ENCODE results near the gene NAAA. TPM values are rescaled to one million over a fixed set of nuclear protein-coding genes. Genes with fewer than 3 reads are reported as not detected.

The NAAA gene
- total RNA-seq (ENCODE audit: unreplicated experiment): 4.0 TPM
- long read RNA-seq, partial matches to known transcripts: 0 of 2 reads
- long read RNA-seq, other reads (novel, unspliced or antisense): 2 of 2 reads

DNA sequence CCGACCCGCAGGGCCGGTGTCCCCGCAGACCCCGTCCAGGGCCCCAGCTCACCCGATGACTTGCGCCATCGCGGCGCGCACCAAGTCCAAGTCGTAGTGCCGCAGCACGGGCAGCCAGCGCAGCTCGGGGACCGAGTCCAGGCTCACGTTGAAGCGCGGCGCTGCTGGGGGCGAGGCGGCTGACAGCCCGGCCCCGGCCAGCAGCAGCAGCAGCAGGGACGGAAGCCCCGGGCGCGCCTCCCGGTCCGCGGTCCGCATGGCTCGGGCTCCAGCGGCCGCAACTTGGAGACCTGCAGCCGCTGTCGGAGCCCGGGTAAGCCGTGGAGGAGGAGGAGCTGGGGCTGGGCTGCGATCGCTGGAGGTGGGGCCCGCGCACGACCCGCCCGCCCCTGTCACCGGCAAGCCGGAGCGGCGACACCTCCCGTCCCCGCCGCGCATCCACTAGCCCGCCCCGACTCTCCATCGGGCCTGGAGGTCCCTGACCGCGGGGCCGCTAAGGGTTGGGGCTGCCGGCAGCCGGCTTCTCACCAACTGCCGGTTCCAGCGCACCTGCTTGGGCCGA, at the start of gene NAAA:
Gene NAAA (minus strand): TSS at position 322 of the 562 bp plus-strand sequence. CDS start 64 bp downstream, at position 258.
- peak; percentile 77 for DNase-seq (ENCODE audit: low spot score)
- Mint-ChIP-seq H3K9me3 (ENCODE audit: unreplicated experiment) (no peaks in the 10 kb centered on the region), H3K36me3 (ENCODE audit: low read depth, unreplicated experiment) (peaks cover 3% of the 10 kb centered on the region), H3K4me1 (ENCODE audit: unreplicated experiment) (peaks cover 7% of the 10 kb centered on the region), H3K27me3 (ENCODE audit: unreplicated experiment) (peaks cover 8% of the 10 kb centered on the region), H3K4me3 (ENCODE audit: unreplicated experiment) (peak within 1 kb of the TSS; percentile 93), H3K27ac (ENCODE audit: unreplicated experiment) (no peak within 1 kb of the TSS)
- TF ChIP-seq CTCF (IDR thresholded peaks at IDR 0.05; ENCODE audit: unreplicated experiment): no peak

GRCh38 chr4:75989846-75990528, 49.2 kb upstream of the NAAA start:
- Mint-ChIP-seq H3K27me3 (ENCODE audit: unreplicated experiment) (peaks cover 5% of the 10 kb centered on the region), H3K4me3 (ENCODE audit: unreplicated experiment) (peak overlapping the region; percentile 94), H3K9me3 (ENCODE audit: unreplicated experiment) (no peaks in the 10 kb centered on the region), H3K4me1 (ENCODE audit: unreplicated experiment) (peaks cover 31% of the 10 kb centered on the region), H3K27ac (ENCODE audit: unreplicated experiment) (peak overlapping the region; percentile 92), H3K36me3 (ENCODE audit: low read depth, unreplicated experiment) (peaks cover 11% of the 10 kb centered on the region)
- DNase-seq (ENCODE audit: low spot score): peak; percentile 6
- no peak for TF ChIP-seq CTCF (IDR thresholded peaks at IDR 0.05; ENCODE audit: unreplicated experiment)

GRCh38 chr4:75985116-75985515, 44.3 kb upstream of the NAAA start:
- no peak for DNase-seq (ENCODE audit: low spot score)
- Mint-ChIP-seq H3K9me3 (ENCODE audit: unreplicated experiment) (no peaks in the 10 kb centered on the region), H3K4me1 (ENCODE audit: unreplicated experiment) (peaks cover 35% of the 10 kb centered on the region), H3K4me3 (ENCODE audit: unreplicated experiment) (no peak overlapping the region), H3K27ac (ENCODE audit: unreplicated experiment) (no peak overlapping the region), H3K36me3 (ENCODE audit: low read depth, unreplicated experiment) (peaks cover 16% of the 10 kb centered on the region), H3K27me3 (ENCODE audit: unreplicated experiment) (peaks cover 5% of the 10 kb centered on the region)
- no peak for TF ChIP-seq CTCF (IDR thresholded peaks at IDR 0.05; ENCODE audit: unreplicated experiment)

DNA sequence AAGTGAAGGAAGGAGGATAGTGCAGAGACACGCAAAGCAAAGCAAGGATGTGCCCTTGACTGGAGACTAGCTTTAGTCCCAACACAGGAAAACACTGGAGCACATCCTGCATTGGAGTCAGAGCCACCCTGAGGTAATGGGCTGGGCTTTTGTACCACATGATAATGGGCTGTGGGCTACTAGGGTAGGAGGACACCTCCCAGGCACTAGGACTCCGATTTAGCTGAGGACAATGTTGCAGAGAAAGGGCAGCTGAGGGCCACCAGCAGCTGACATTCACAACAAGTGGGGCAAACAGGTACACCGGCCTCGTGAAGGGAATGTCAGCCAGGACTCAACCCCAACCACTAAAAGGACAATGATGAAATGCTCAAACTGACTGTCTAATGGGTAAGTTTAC, 39.8 kb upstream of the NAAA start:
- Mint-ChIP-seq H3K27ac (ENCODE audit: unreplicated experiment) (peak overlapping the region; percentile 80), H3K36me3 (ENCODE audit: low read depth, unreplicated experiment) (peaks cover 33% of the 10 kb centered on the region), H3K27me3 (ENCODE audit: unreplicated experiment) (no peaks in the 10 kb centered on the region), H3K4me1 (ENCODE audit: unreplicated experiment) (peaks cover 14% of the 10 kb centered on the region), H3K4me3 (ENCODE audit: unreplicated experiment) (peak overlapping the region; percentile 34), H3K9me3 (ENCODE audit: unreplicated experiment) (no peaks in the 10 kb centered on the region)
- no peak for TF ChIP-seq CTCF (IDR thresholded peaks at IDR 0.05; ENCODE audit: unreplicated experiment)
- DNase-seq (ENCODE audit: low spot score): peak; percentile 4

DNA sequence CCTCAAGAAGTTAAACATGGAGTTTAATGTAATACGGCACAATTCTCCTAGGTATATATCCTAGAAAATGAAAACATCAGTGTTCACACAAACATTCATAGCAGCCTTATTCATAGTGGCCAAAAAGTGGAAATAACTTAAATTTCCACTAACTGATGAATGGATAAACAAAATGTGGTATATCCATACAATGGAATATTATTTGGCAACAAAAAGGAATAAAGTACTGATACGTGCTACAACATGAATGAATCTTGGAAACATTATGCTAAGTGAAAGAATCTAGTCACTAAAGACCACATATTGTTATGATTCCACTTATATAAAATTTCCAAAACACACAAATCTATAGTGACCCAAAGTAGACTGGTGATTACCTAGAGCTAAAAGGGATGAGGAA, 35.4 kb upstream of the NAAA start:
- Mint-ChIP-seq H3K9me3 (ENCODE audit: unreplicated experiment) (no peaks in the 10 kb centered on the region), H3K4me1 (ENCODE audit: unreplicated experiment) (peaks cover 8% of the 10 kb centered on the region), H3K4me3 (ENCODE audit: unreplicated experiment) (no peak overlapping the region), H3K36me3 (ENCODE audit: low read depth, unreplicated experiment) (peaks cover 48% of the 10 kb centered on the region), H3K27ac (ENCODE audit: unreplicated experiment) (no peak overlapping the region), H3K27me3 (ENCODE audit: unreplicated experiment) (no peaks in the 10 kb centered on the region)
- no peak for TF ChIP-seq CTCF (IDR thresholded peaks at IDR 0.05; ENCODE audit: unreplicated experiment)
- no peak for DNase-seq (ENCODE audit: low spot score)

Measured in endothelial cell (in vitro differentiated cells).